ENCODE results near the gene XCR1. TPM values are rescaled to one million over a fixed set of nuclear protein-coding genes. Genes with fewer than 3 reads are reported as not detected.

The XCR1 gene
- total and polyA plus RNA-seq, 10 donors = 0.06 to 7.3 (median 1.5) TPM

DNA sequence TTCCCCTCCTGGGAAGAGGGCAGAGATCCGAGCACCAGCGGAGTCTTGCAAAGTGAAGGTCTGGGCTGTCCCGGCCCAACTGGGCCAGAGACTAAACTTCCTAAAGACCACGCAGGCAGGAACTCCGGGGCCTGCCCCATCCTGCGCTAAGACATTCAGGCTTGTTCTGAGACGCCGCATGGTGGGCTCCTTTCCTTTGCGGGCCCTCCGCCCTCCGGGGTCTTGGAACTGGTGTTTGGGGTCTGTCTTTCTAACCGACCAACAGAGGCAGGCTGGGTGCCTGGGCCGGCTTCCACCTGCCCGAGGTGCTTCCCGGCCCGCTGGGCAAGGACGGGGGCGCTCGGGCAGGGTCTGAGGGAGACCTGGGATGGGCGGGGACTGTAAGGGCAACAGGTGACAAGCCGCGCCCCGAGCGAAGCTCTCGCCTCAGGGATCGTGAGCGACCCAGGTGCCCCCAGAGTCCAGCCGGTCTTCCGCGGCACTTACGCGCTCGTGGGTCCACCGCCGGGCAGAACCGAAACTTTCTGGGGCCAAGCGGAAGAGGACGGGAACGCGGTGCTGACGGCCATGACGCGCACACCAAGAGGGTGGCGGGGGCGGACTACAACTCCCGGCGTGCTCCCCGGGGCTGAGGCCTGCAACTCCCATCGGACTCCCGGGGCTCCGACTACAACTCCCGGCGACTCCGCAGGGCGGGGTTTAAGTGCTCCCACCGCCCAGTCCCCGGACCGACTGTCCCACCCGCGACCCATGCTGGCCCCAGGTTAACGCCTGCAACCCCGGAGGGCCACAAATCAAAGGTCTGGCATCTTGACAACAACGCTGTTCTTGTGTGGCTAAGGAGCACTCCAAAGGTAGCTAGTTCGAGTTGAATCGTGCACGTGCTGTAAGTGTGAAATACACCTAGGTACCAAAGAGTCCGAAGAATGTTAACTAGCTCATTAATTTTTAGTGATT lies 31.8 kb downstream of the XCR1 start, which contains the start of gene FYCO1:
Gene FYCO1, minus strand, starts transcription at position 589 of the 957 bp plus-strand sequence. CDS start 10,914 bp downstream, outside the sequence.
- Histone ChIP-seq H3K9me3 (no peaks in the 10 kb centered on the region), H3K27ac (peak within 1 kb of the TSS; percentile 88 to 98 (median 95)), H3K4me1 (peaks cover 33 to 56% (median 50%) of the 10 kb centered on the region in 6 donors), H3K36me3 (no peaks in the 10 kb centered on the region), H3K27me3 (replicated peaks in 1 of 7) (no peaks in the 10 kb centered on the region), H3K4me3 (peak within 1 kb of the TSS; percentile 67 to 89 (median 81))
- peak; percentile 96 to 97 (median 97) for TF ChIP-seq POLR2AphosphoS5 (IDR thresholded peaks at IDR 0.05)
- peak in 2 of 3 donors; percentile 27 to 79 for TF ChIP-seq POLR2A (IDR thresholded peaks at IDR 0.05)
- TF ChIP-seq, protein P1, sequence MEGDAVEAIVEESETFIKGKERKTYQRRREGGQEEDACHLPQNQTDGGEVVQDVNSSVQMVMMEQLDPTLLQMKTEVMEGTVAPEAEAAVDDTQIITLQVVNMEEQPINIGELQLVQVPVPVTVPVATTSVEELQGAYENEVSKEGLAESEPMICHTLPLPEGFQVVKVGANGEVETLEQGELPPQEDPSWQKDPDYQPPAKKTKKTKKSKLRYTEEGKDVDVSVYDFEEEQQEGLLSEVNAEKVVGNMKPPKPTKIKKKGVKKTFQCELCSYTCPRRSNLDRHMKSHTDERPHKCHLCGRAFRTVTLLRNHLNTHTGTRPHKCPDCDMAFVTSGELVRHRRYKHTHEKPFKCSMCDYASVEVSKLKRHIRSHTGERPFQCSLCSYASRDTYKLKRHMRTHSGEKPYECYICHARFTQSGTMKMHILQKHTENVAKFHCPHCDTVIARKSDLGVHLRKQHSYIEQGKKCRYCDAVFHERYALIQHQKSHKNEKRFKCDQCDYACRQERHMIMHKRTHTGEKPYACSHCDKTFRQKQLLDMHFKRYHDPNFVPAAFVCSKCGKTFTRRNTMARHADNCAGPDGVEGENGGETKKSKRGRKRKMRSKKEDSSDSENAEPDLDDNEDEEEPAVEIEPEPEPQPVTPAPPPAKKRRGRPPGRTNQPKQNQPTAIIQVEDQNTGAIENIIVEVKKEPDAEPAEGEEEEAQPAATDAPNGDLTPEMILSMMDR (IDR thresholded peaks at IDR 0.05 in 8 of 11, conservative IDR thresholded peaks at IDR 0.05 in 3 of 11) = peak in 3 of 11 experiments; percentile 12 to 32 (median 16)
- DNase-seq = peak; percentile 99
- intact Hi-C loops (cut with DNase I; ENCODE audit: low total_unique reads) = no loop called here
- WGBS, 5 donors = 1 to 5% (median 3%) methylated on average over 22 to 67 of the region's 67 CpGs

GRCh38 chr3:45994419-45995235 lies 32.7 kb downstream of the XCR1 start:
- no peaks in the 10 kb centered on the region for H3K9me3 ChIP-seq
- H3K4me1 ChIP-seq = peaks cover 33 to 65% (median 51%) of the 10 kb centered on the region in 6 donors
- peak overlapping the region; percentile 67 to 89 (median 81) for H3K4me3 ChIP-seq
- peak overlapping the region; percentile 88 to 98 (median 95) for H3K27ac ChIP-seq
- DNase-seq = peak; percentile 76
- TF ChIP-seq POLR2AphosphoS5 (IDR thresholded peaks at IDR 0.05) (peak in 1 of 3 donors; percentile 67), POLR2A (IDR thresholded peaks at IDR 0.05) (no peak)
- TF ChIP-seq, protein P1 (IDR thresholded peaks at IDR 0.05 in 8 of 11, conservative IDR thresholded peaks at IDR 0.05 in 3 of 11) = no peak
- WGBS, 5 donors = 5 to 8% (median 8%) methylated on average over 16 of the region's 16 CpGs
- intact Hi-C loops (cut with DNase I; ENCODE audit: low total_unique reads) = no loop called here
- H3K36me3 ChIP-seq = peaks cover 0 to 5% (median 0%) of the 10 kb centered on the region in 6 donors
- H3K27me3 ChIP-seq (replicated peaks in 1 of 7) = no peaks in the 10 kb centered on the region

DNA sequence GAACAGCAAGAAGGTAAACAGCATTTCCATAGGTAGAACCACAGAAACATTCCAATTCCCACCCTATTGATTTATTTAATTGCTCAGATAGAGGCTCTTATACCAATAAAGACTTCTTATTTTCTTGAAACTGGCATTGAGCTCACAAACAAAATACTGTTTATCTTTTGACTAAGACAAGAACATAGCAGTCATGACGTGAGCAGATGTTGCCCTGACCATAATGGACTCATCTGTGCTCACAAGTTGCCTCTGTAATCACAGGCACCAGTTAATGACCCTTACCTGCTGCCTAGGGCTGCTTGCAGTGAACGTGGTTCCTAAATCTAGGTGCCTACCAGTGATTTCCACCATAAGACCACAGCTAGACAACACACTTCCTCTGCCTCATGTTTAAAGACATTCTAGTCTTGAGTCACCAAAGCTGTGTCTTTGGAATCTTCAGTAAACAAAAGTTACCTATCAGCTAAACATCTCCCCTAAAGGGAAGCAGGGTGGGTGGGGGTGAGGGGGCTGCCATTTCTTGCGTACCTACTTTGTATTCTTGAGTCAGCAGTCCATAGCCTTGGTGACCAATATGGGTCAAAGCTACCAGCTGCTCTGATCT lies 33.8 kb downstream of the XCR1 start:
- TF ChIP-seq POLR2AphosphoS5 (IDR thresholded peaks at IDR 0.05) (no peak), POLR2A (IDR thresholded peaks at IDR 0.05) (no peak)
- TF ChIP-seq, protein P1 (IDR thresholded peaks at IDR 0.05 in 8 of 11, conservative IDR thresholded peaks at IDR 0.05 in 3 of 11) = no peak
- Histone ChIP-seq H3K9me3 (no peaks in the 10 kb centered on the region), H3K27me3 (replicated peaks in 1 of 7) (no peaks in the 10 kb centered on the region), H3K4me3 (peak overlapping the region in 2 of 8 donors; percentile 81 to 88), H3K4me1 (peaks cover 35 to 76% (median 59%) of the 10 kb centered on the region in 6 donors), H3K36me3 (peaks cover 0 to 5% (median 0%) of the 10 kb centered on the region in 6 donors), H3K27ac (peak overlapping the region in 7 of 8 donors; percentile 15 to 98 (median 95))
- intact Hi-C loops (cut with DNase I; ENCODE audit: low total_unique reads) = no loop called here
- no peak for DNase-seq
- 61 to 74% (median 70%) methylated on average over 3 of the region's 3 CpGs for WGBS, 5 donors
